OCI-LY1 (cell line): ENCODE results near the gene AGBL1.

Experiments
- CTCF ChIP-seq: fragments of 200-600 bp; sonication (generic), shearing (Covaris generic); IDR thresholded peaks from 2 replicates; pipeline ENCODE4 v1.5.1; 2017; ENCODE audit warnings: mild to moderate bottlenecking, antibody characterized with exemption, low read length, moderate library complexity, mixed read lengths
- EZH2 ChIP-seq: fragments of 200-600 bp; sonication (generic), shearing (Covaris generic); IDR thresholded peaks from 2 replicates; pipeline ENCODE4 v1.8.0; 2017; ENCODE audit warnings: borderline replicate concordance, mixed run types, mild to moderate bottlenecking, antibody characterized with exemption, low read length, moderate library complexity, mixed read lengths

- TF ChIP-seq CTCF (no peak), EZH2 (no peak)
Measured at GRCh38 chr15:86870846-86871245, 791.2 kb downstream of the AGBL1 start.
